Measurements from ENCODE around the gene EMILIN3. TPM values are rescaled to one million over a fixed set of nuclear protein-coding genes. Genes with fewer than 3 reads are reported as not detected.

EMILIN3 gene
- total and polyA plus RNA-seq, 2 of the 8 experiments (the other 6 are each of a cell fraction or from before 2014, with no cell fraction given), result 3.8 to 5.2 TPM

DNA sequence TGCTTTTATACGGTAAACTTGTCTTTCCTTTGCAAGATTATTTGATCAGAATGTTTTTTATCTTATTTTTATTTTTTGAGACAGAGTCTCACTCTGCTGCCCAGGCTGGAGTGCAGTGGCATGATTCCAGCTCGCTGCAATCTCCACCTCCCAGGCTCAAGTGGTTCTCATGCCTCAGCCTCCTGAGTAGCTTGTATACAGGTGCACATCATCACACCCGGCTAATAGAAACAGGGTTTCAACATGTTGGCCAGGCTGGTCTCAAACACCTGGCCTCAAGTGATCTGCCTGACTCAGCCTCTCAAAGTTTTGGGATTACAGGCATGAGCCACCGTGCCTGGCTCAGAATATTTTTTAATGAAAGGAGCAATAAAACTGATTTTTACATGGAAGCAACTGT, 34.9 kb downstream of the EMILIN3 start (continued):
- TF ChIP-seq, protein P1, sequence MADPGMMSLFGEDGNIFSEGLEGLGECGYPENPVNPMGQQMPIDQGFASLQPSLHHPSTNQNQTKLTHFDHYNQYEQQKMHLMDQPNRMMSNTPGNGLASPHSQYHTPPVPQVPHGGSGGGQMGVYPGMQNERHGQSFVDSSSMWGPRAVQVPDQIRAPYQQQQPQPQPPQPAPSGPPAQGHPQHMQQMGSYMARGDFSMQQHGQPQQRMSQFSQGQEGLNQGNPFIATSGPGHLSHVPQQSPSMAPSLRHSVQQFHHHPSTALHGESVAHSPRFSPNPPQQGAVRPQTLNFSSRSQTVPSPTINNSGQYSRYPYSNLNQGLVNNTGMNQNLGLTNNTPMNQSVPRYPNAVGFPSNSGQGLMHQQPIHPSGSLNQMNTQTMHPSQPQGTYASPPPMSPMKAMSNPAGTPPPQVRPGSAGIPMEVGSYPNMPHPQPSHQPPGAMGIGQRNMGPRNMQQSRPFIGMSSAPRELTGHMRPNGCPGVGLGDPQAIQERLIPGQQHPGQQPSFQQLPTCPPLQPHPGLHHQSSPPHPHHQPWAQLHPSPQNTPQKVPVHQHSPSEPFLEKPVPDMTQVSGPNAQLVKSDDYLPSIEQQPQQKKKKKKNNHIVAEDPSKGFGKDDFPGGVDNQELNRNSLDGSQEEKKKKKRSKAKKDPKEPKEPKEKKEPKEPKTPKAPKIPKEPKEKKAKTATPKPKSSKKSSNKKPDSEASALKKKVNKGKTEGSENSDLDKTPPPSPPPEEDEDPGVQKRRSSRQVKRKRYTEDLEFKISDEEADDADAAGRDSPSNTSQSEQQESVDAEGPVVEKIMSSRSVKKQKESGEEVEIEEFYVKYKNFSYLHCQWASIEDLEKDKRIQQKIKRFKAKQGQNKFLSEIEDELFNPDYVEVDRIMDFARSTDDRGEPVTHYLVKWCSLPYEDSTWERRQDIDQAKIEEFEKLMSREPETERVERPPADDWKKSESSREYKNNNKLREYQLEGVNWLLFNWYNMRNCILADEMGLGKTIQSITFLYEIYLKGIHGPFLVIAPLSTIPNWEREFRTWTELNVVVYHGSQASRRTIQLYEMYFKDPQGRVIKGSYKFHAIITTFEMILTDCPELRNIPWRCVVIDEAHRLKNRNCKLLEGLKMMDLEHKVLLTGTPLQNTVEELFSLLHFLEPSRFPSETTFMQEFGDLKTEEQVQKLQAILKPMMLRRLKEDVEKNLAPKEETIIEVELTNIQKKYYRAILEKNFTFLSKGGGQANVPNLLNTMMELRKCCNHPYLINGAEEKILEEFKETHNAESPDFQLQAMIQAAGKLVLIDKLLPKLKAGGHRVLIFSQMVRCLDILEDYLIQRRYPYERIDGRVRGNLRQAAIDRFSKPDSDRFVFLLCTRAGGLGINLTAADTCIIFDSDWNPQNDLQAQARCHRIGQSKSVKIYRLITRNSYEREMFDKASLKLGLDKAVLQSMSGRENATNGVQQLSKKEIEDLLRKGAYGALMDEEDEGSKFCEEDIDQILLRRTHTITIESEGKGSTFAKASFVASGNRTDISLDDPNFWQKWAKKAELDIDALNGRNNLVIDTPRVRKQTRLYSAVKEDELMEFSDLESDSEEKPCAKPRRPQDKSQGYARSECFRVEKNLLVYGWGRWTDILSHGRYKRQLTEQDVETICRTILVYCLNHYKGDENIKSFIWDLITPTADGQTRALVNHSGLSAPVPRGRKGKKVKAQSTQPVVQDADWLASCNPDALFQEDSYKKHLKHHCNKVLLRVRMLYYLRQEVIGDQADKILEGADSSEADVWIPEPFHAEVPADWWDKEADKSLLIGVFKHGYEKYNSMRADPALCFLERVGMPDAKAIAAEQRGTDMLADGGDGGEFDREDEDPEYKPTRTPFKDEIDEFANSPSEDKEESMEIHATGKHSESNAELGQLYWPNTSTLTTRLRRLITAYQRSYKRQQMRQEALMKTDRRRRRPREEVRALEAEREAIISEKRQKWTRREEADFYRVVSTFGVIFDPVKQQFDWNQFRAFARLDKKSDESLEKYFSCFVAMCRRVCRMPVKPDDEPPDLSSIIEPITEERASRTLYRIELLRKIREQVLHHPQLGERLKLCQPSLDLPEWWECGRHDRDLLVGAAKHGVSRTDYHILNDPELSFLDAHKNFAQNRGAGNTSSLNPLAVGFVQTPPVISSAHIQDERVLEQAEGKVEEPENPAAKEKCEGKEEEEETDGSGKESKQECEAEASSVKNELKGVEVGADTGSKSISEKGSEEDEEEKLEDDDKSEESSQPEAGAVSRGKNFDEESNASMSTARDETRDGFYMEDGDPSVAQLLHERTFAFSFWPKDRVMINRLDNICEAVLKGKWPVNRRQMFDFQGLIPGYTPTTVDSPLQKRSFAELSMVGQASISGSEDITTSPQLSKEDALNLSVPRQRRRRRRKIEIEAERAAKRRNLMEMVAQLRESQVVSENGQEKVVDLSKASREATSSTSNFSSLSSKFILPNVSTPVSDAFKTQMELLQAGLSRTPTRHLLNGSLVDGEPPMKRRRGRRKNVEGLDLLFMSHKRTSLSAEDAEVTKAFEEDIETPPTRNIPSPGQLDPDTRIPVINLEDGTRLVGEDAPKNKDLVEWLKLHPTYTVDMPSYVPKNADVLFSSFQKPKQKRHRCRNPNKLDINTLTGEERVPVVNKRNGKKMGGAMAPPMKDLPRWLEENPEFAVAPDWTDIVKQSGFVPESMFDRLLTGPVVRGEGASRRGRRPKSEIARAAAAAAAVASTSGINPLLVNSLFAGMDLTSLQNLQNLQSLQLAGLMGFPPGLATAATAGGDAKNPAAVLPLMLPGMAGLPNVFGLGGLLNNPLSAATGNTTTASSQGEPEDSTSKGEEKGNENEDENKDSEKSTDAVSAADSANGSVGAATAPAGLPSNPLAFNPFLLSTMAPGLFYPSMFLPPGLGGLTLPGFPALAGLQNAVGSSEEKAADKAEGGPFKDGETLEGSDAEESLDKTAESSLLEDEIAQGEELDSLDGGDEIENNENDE (IDR thresholded peaks at IDR 0.05; ENCODE audit: insufficient replicate concordance, low read length), result no peak
- TF ChIP-seq, protein P2, sequence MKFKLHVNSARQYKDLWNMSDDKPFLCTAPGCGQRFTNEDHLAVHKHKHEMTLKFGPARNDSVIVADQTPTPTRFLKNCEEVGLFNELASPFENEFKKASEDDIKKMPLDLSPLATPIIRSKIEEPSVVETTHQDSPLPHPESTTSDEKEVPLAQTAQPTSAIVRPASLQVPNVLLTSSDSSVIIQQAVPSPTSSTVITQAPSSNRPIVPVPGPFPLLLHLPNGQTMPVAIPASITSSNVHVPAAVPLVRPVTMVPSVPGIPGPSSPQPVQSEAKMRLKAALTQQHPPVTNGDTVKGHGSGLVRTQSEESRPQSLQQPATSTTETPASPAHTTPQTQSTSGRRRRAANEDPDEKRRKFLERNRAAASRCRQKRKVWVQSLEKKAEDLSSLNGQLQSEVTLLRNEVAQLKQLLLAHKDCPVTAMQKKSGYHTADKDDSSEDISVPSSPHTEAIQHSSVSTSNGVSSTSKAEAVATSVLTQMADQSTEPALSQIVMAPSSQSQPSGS (IDR thresholded peaks at IDR 0.05; ENCODE audit: low read length), result no peak
- no peak for TF ChIP-seq JUN (IDR thresholded peaks at IDR 0.05; ENCODE audit: low read depth, low read length)
- TF ChIP-seq RXRA (IDR thresholded peaks at IDR 0.05; ENCODE audit: insufficient read depth, low read depth, low read length), result no peak
- no peak for TF ChIP-seq POLR2A (IDR thresholded peaks at IDR 0.05; ENCODE audit: control extremely low read depth in 1 of 2, low read depth in 2 of 2, low read length in 2 of 2)

Measured in H1 (cell line).